ENCODE results near the gene AP4E1.

The AP4E1 gene

GRCh38 chr15:51049081-51049480 is 140.6 kb downstream of the AP4E1 start:
- Histone ChIP-seq H3K9me2 (replicated peaks; ENCODE audit: low read depth, low read length) (no peaks in the 10 kb centered on the region), H4K20me1 (ENCODE audit: insufficient read depth, low read length, poor library complexity, severe bottlenecking) (no peaks in the 10 kb centered on the region), H3K9me3 (ENCODE audit: insufficient read depth, low read depth, low read length) (no peaks in the 10 kb centered on the region), H2AFZ (ENCODE audit: low read length) (no peak overlapping the region), H3K27me3 (ENCODE audit: insufficient read depth, low read length, poor library complexity, severe bottlenecking) (no peaks in the 10 kb centered on the region), H3K36me3 (ENCODE audit: insufficient read depth, low read length) (no peaks in the 10 kb centered on the region), H3K4me2 (ENCODE audit: low read depth, low read length, poor library complexity, severe bottlenecking) (no peak overlapping the region), H3K9ac (ENCODE audit: low read depth, low read length, poor library complexity, severe bottlenecking) (no peak overlapping the region), H3K4me3 (ENCODE audit: low read length, poor library complexity, severe bottlenecking) (no peak overlapping the region), H3F3A (ENCODE audit: low read depth) (no peaks in the 10 kb centered on the region), H3K4me1 (ENCODE audit: insufficient read depth, low read length, poor library complexity, severe bottlenecking) (peaks cover 10% of the 10 kb centered on the region), H3K79me2 (ENCODE audit: insufficient read depth, low read length) (no peaks in the 10 kb centered on the region)
- TF ChIP-seq EZH2phosphoT487 (IDR thresholded peaks at IDR 0.05; ENCODE audit: borderline replicate concordance): no peak
- TF ChIP-seq CTCF (conservative IDR thresholded peaks at IDR 0.05; ENCODE audit: low read length): no peak

DNA sequence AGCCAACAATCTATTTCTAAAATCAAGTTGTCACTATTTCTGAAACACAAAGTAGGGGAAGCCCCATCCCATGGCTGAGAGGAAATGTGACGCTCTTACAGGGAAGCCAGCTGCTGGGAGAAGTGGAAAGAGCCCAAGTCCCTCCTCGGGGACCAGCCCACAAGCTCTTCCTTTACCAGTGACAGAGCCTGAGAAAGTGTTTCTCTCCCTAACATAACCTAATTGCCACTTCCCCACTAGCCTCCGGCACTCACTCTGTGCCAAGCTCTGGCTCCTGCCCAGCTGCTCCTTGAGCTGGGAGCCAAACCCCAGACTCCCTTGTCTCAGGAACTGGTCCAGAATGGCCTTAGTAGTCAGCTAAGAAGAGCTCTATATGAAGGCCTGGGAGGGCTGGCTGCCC is 143.3 kb downstream of the AP4E1 start:
- Histone ChIP-seq H3K9me2 (replicated peaks; ENCODE audit: low read depth, low read length) (no peaks in the 10 kb centered on the region), H3K79me2 (ENCODE audit: insufficient read depth, low read length) (no peaks in the 10 kb centered on the region), H4K20me1 (ENCODE audit: insufficient read depth, low read length, poor library complexity, severe bottlenecking) (no peaks in the 10 kb centered on the region)

DNA sequence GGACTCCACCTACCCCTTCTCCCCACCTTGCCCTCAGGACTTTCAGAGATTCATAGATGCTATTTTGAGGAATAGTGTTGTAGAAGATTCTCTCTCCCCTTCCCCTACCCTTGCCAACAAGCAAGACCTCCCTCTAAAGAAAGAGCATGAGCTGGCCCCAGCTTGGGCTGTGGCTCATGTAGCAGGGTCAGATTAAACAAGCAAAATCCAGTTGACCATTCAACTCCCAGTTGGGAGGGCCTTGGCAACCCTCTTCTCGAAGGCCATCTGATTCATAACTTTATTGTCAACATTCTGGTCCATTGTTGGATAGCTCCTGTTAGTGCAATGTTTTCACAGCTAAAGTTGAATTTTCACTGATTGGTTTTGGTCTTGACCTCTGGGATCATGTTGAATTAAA is 145.1 kb downstream of the AP4E1 start:
- Histone ChIP-seq H3K27me3 (ENCODE audit: insufficient read depth, low read length, poor library complexity, severe bottlenecking) (no peaks in the 10 kb centered on the region), H4K20me1 (ENCODE audit: insufficient read depth, low read length, poor library complexity, severe bottlenecking) (no peaks in the 10 kb centered on the region), H3K4me3 (ENCODE audit: low read length, poor library complexity, severe bottlenecking) (no peak overlapping the region), H3F3A (ENCODE audit: low read depth) (no peaks in the 10 kb centered on the region), H3K9me2 (replicated peaks; ENCODE audit: low read depth, low read length) (no peaks in the 10 kb centered on the region), H3K9me3 (ENCODE audit: insufficient read depth, low read depth, low read length) (no peaks in the 10 kb centered on the region), H3K36me3 (ENCODE audit: insufficient read depth, low read length) (no peaks in the 10 kb centered on the region), H3K9ac (ENCODE audit: low read depth, low read length, poor library complexity, severe bottlenecking) (no peak overlapping the region), H3K4me1 (ENCODE audit: insufficient read depth, low read length, poor library complexity, severe bottlenecking) (no peaks in the 10 kb centered on the region), H2AFZ (ENCODE audit: low read length) (no peak overlapping the region), H3K79me2 (ENCODE audit: insufficient read depth, low read length) (no peaks in the 10 kb centered on the region), H3K4me2 (ENCODE audit: low read depth, low read length, poor library complexity, severe bottlenecking) (no peak overlapping the region)
- TF ChIP-seq EZH2phosphoT487 (IDR thresholded peaks at IDR 0.05; ENCODE audit: borderline replicate concordance): no peak
- TF ChIP-seq CTCF (conservative IDR thresholded peaks at IDR 0.05; ENCODE audit: low read length): no peak

More for the DNA sequence above, 143.3 kb downstream of the AP4E1 start:
- no peaks in the 10 kb centered on the region for H3K4me1 ChIP-seq (ENCODE audit: insufficient read depth, low read length, poor library complexity, severe bottlenecking)
- no peaks in the 10 kb centered on the region for H3K9me3 ChIP-seq (ENCODE audit: insufficient read depth, low read depth, low read length)
- H3K4me3 ChIP-seq (ENCODE audit: low read length, poor library complexity, severe bottlenecking): no peak overlapping the region
- H2AFZ ChIP-seq (ENCODE audit: low read length): no peak overlapping the region
- no peak overlapping the region for H3K4me2 ChIP-seq (ENCODE audit: low read depth, low read length, poor library complexity, severe bottlenecking)
- H3F3A ChIP-seq (ENCODE audit: low read depth): no peaks in the 10 kb centered on the region
- H3K27me3 ChIP-seq (ENCODE audit: insufficient read depth, low read length, poor library complexity, severe bottlenecking): no peaks in the 10 kb centered on the region
- no peak overlapping the region for H3K9ac ChIP-seq (ENCODE audit: low read depth, low read length, poor library complexity, severe bottlenecking)
- no peaks in the 10 kb centered on the region for H3K36me3 ChIP-seq (ENCODE audit: insufficient read depth, low read length)
- TF ChIP-seq EZH2phosphoT487 (IDR thresholded peaks at IDR 0.05; ENCODE audit: borderline replicate concordance) (no peak), CTCF (conservative IDR thresholded peaks at IDR 0.05; ENCODE audit: low read length) (no peak)
